ENCODE results near the gene CCDC85C. TPM values are rescaled to one million over a fixed set of nuclear protein-coding genes. Genes with fewer than 3 reads are reported as not detected.

Gene CCDC85C
- total RNA-seq, 1 donor from 2014 or later = 16.6 TPM

- no peaks in the 10 kb centered on the region for H3K27me3 ChIP-seq (ENCODE audit: insufficient read depth, low read length)
- DNase-seq (ENCODE audit: low read depth) = no peak
- Mint-ChIP-seq H3K4me3 (ENCODE audit: unreplicated experiment) (no peak overlapping the region), H3K36me3 (ENCODE audit: low read depth, unreplicated experiment) (no peaks in the 10 kb centered on the region), H3K27me3 (ENCODE audit: low read depth, unreplicated experiment) (peaks cover 2% of the 10 kb centered on the region), H3K9me3 (ENCODE audit: unreplicated experiment) (no peaks in the 10 kb centered on the region), H3K4me1 (ENCODE audit: low read depth, unreplicated experiment) (peaks cover 26% of the 10 kb centered on the region), H3K27ac (ENCODE audit: unreplicated experiment) (no peak overlapping the region)
- H3K4me1 ChIP-seq (ENCODE audit: insufficient read depth, low read length) = peaks cover 62% of the 10 kb centered on the region
- peak overlapping the region; percentile 61 for H3K4me2 ChIP-seq (ENCODE audit: low read length)
- no peaks in the 10 kb centered on the region for H3K9me3 ChIP-seq (ENCODE audit: insufficient read depth, low read depth, low read length)
- no peak overlapping the region for H3K27ac ChIP-seq (ENCODE audit: low read depth, low read length)
- H3K9ac ChIP-seq (ENCODE audit: low read length) = peak overlapping the region; percentile 53
- FAIRE-seq = no peak
- H3K4me3 ChIP-seq (ENCODE audit: insufficient read depth, low read depth, low read length) = no peak overlapping the region
- TF ChIP-seq, protein P1, sequence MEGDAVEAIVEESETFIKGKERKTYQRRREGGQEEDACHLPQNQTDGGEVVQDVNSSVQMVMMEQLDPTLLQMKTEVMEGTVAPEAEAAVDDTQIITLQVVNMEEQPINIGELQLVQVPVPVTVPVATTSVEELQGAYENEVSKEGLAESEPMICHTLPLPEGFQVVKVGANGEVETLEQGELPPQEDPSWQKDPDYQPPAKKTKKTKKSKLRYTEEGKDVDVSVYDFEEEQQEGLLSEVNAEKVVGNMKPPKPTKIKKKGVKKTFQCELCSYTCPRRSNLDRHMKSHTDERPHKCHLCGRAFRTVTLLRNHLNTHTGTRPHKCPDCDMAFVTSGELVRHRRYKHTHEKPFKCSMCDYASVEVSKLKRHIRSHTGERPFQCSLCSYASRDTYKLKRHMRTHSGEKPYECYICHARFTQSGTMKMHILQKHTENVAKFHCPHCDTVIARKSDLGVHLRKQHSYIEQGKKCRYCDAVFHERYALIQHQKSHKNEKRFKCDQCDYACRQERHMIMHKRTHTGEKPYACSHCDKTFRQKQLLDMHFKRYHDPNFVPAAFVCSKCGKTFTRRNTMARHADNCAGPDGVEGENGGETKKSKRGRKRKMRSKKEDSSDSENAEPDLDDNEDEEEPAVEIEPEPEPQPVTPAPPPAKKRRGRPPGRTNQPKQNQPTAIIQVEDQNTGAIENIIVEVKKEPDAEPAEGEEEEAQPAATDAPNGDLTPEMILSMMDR (IDR thresholded peaks at IDR 0.05; ENCODE audit: insufficient read depth, low read depth, low read length) = no peak
- no peak for TF ChIP-seq EZH2 (IDR thresholded peaks at IDR 0.05; ENCODE audit: insufficient read depth, low read length)
- H2AFZ ChIP-seq (ENCODE audit: low read depth, low read length) = no peak overlapping the region
- H3K36me3 ChIP-seq (ENCODE audit: insufficient read depth, low read length) = no peaks in the 10 kb centered on the region
- peaks cover 1% of the 10 kb centered on the region for H4K20me1 ChIP-seq (ENCODE audit: insufficient read depth, low read length)
- H3K79me2 ChIP-seq (ENCODE audit: insufficient read depth, low read length) = peaks cover 66% of the 10 kb centered on the region
These were observed 68.6 kb downstream of the CCDC85C start for GRCh38 chr14:99535448-99535847.

DNA sequence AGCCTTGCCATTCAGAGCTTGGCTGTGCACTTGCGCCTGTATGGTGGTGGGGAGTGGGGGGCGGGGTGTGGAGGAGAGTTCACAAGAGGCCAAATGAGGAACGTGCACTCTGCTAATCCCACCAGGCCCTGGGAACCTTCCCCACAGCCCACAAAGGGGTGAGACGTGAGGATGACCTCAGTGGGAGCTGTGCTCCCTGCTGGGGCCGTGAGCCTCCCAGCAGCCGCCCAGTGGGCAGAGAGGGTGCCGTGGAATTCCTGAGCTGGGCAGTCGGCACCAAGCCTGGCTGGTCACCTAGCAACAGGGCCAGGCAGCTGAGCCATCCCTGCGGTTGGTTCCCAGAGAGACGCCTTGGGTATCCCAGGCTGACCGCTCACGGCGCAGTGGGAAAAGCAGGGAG lies 69.1 kb downstream of the CCDC85C start:
- Histone ChIP-seq H3K36me3 (ENCODE audit: insufficient read depth, low read length) (no peaks in the 10 kb centered on the region), H3K79me2 (ENCODE audit: insufficient read depth, low read length) (peaks cover 66% of the 10 kb centered on the region), H2AFZ (ENCODE audit: low read depth, low read length) (no peak overlapping the region), H3K9me3 (ENCODE audit: insufficient read depth, low read depth, low read length) (no peaks in the 10 kb centered on the region), H3K4me3 (ENCODE audit: insufficient read depth, low read depth, low read length) (no peak overlapping the region), H3K27ac (ENCODE audit: low read depth, low read length) (peak overlapping the region; percentile 31), H3K4me1 (ENCODE audit: insufficient read depth, low read length) (peaks cover 68% of the 10 kb centered on the region), H3K27me3 (ENCODE audit: insufficient read depth, low read length) (no peaks in the 10 kb centered on the region), H3K4me2 (ENCODE audit: low read length) (peak overlapping the region; percentile 61), H3K9ac (ENCODE audit: low read length) (peak overlapping the region; percentile 40), H4K20me1 (ENCODE audit: insufficient read depth, low read length) (no peaks in the 10 kb centered on the region)
- Mint-ChIP-seq H3K9me3 (ENCODE audit: unreplicated experiment) (no peaks in the 10 kb centered on the region), H3K4me3 (ENCODE audit: unreplicated experiment) (no peak overlapping the region), H3K27me3 (ENCODE audit: low read depth, unreplicated experiment) (peaks cover under 1% of the 10 kb centered on the region), H3K27ac (ENCODE audit: unreplicated experiment) (no peak overlapping the region), H3K4me1 (ENCODE audit: low read depth, unreplicated experiment) (peaks cover 26% of the 10 kb centered on the region), H3K36me3 (ENCODE audit: low read depth, unreplicated experiment) (no peaks in the 10 kb centered on the region)
- TF ChIP-seq, protein P1 (IDR thresholded peaks at IDR 0.05; ENCODE audit: insufficient read depth, low read depth, low read length) = no peak
- no peak for TF ChIP-seq EZH2 (IDR thresholded peaks at IDR 0.05; ENCODE audit: insufficient read depth, low read length)
- FAIRE-seq = no peak
- DNase-seq (ENCODE audit: low read depth) = peak; percentile 66

- Histone ChIP-seq H3K27me3 (ENCODE audit: insufficient read depth, low read length) (no peaks in the 10 kb centered on the region), H3K79me2 (ENCODE audit: insufficient read depth, low read length) (peaks cover 67% of the 10 kb centered on the region)
These were observed 69.7 kb downstream of the CCDC85C start for GRCh38 chr14:99534333-99534732.

More at GRCh38 chr14:99534333-99534732, 69.7 kb downstream of the CCDC85C start:
- no peak overlapping the region for H3K27ac Mint-ChIP-seq (ENCODE audit: unreplicated experiment)
- Histone ChIP-seq H4K20me1 (ENCODE audit: insufficient read depth, low read length) (no peaks in the 10 kb centered on the region), H3K4me1 (ENCODE audit: insufficient read depth, low read length) (peaks cover 69% of the 10 kb centered on the region), H3K36me3 (ENCODE audit: insufficient read depth, low read length) (no peaks in the 10 kb centered on the region), H3K4me3 (ENCODE audit: insufficient read depth, low read depth, low read length) (no peak overlapping the region), H2AFZ (ENCODE audit: low read depth, low read length) (no peak overlapping the region), H3K27ac (ENCODE audit: low read depth, low read length) (peak overlapping the region; percentile 31), H3K9ac (ENCODE audit: low read length) (peak overlapping the region; percentile 40), H3K4me2 (ENCODE audit: low read length) (peak overlapping the region; percentile 61), H3K9me3 (ENCODE audit: insufficient read depth, low read depth, low read length) (no peaks in the 10 kb centered on the region)
- H3K4me1 Mint-ChIP-seq (ENCODE audit: low read depth, unreplicated experiment) = peaks cover 26% of the 10 kb centered on the region
- no peaks in the 10 kb centered on the region for H3K9me3 Mint-ChIP-seq (ENCODE audit: unreplicated experiment)
- H3K36me3 Mint-ChIP-seq (ENCODE audit: low read depth, unreplicated experiment) = no peaks in the 10 kb centered on the region
- TF ChIP-seq, protein P1 (IDR thresholded peaks at IDR 0.05; ENCODE audit: insufficient read depth, low read depth, low read length) = no peak
- no peak for TF ChIP-seq EZH2 (IDR thresholded peaks at IDR 0.05; ENCODE audit: insufficient read depth, low read length)
- no peak for FAIRE-seq
- no peaks in the 10 kb centered on the region for H3K27me3 Mint-ChIP-seq (ENCODE audit: low read depth, unreplicated experiment)
- no peak for DNase-seq (ENCODE audit: low read depth)
- H3K4me3 Mint-ChIP-seq (ENCODE audit: unreplicated experiment) = no peak overlapping the region
